Loucy (cell line): Measurements from ENCODE around the gene IGFBPL1.

Source experiments
- H2AFZ ChIP-seq: fragments of 200-600 bp; sonication (generic); 2 replicates; pipeline ENCODE4 v1.6.0; 2016; ENCODE audit warnings: antibody characterized with exemption, mild to moderate bottlenecking, low read length, moderate library complexity
- H3F3A ChIP-seq: fragments of 200-600 bp; 2 replicates; pipeline ENCODE4 v1.6.0; 2016; ENCODE audit warnings: antibody characterized with exemption, low read depth, mild to moderate bottlenecking
- H3K27me3 ChIP-seq: fragments of 200-600 bp; sonication (generic); 2 replicates; pipeline ENCODE4 v1.6.1; 2014; ENCODE audit warnings: low read length, mild to moderate bottlenecking; ENCODE audit not compliant: insufficient read depth, poor library complexity, severe bottlenecking
- H3K36me3 ChIP-seq: fragments of 200-600 bp; sonication (generic); 2 replicates; pipeline ENCODE4 v1.6.1; 2016; ENCODE audit warnings: low read length; ENCODE audit not compliant: insufficient read depth
- H3K4me1 ChIP-seq: fragments of 200-600 bp; sonication (generic); 2 replicates; pipeline ENCODE4 v1.5.1; 2014; ENCODE audit warnings: low read length, mild to moderate bottlenecking; ENCODE audit not compliant: insufficient read depth, poor library complexity, severe bottlenecking
- H3K4me2 ChIP-seq: fragments of 200-600 bp; sonication (generic); 2 replicates; pipeline ENCODE4 v1.6.0; 2014; ENCODE audit warnings: antibody characterized with exemption, low read length, low read depth, mild to moderate bottlenecking; ENCODE audit not compliant: poor library complexity, severe bottlenecking
- H3K4me3 ChIP-seq: fragments of 200-600 bp; sonication (generic); 2 replicates; pipeline ENCODE4 v1.5.1; 2014; ENCODE audit warnings: low read length, mild to moderate bottlenecking, mixed read lengths; ENCODE audit not compliant: poor library complexity, severe bottlenecking
- H3K79me2 ChIP-seq: fragments of 200-600 bp; sonication (generic); 2 replicates; pipeline ENCODE4 v1.6.1; 2014; ENCODE audit warnings: low read length; ENCODE audit not compliant: insufficient read depth
- H3K9ac ChIP-seq: fragments of 200-600 bp; sonication (generic); 2 replicates; pipeline ENCODE4 v1.6.0; 2014; ENCODE audit warnings: mild to moderate bottlenecking, low read depth, low read length, moderate library complexity; ENCODE audit not compliant: poor library complexity, severe bottlenecking
- H3K9me2 ChIP-seq: fragments of 200-600 bp; sonication (generic); replicated peaks from 2 replicates; pipeline ENCODE4 v1.6.1; 2016; ENCODE audit warnings: low read depth, low read length, mixed read lengths
- H3K9me3 ChIP-seq: fragments of 200-600 bp; sonication (generic); 2 replicates; pipeline ENCODE4 v1.6.1; 2014; ENCODE audit warnings: mild to moderate bottlenecking, antibody characterized with exemption, low read length, low read depth; ENCODE audit not compliant: insufficient read depth
- H4K20me1 ChIP-seq: fragments of 200-600 bp; sonication (generic); 2 replicates; pipeline ENCODE4 v1.6.0; 2014; ENCODE audit warnings: antibody characterized with exemption, low read length, mild to moderate bottlenecking; ENCODE audit not compliant: insufficient read depth, poor library complexity, severe bottlenecking
- EZH2phosphoT487 ChIP-seq: fragments of 200-600 bp; IDR thresholded peaks from 2 replicates; pipeline ENCODE4 v1.6.1; 2018; ENCODE audit warnings: antibody characterized with exemption, mild to moderate bottlenecking, moderate library complexity, borderline replicate concordance
- TF ChIP-seq, protein P1 (sequence below): fragments of 200-600 bp; sonication (generic); conservative IDR thresholded peaks from 2 replicates; pipeline ENCODE4 v1.5.1; 2014; ENCODE audit warnings: mild to moderate bottlenecking, antibody characterized with exemption, low read length

Gene IGFBPL1

DNA sequence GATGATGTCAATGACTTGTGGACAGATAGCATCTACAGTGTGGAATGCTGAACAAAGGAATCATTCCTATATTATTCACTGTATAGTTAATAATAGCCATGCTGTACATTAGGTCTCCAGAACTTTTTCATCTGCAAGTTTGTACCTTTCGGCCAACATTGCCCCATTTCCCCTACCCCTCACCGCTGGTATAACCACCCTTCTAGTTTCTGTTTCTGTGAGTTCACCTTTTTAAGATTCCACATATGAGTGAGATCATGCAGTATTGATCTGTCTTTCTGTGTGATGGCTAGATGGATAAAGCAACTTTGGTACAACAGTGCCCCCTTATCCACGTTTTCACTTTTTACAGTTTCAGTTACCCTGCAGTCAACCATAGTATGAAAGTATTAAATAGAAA, 50.6 kb downstream of the IGFBPL1 start:
- Histone ChIP-seq H3K27me3 (no peaks in the 10 kb centered on the region), H3K4me3 (no peak overlapping the region)

DNA sequence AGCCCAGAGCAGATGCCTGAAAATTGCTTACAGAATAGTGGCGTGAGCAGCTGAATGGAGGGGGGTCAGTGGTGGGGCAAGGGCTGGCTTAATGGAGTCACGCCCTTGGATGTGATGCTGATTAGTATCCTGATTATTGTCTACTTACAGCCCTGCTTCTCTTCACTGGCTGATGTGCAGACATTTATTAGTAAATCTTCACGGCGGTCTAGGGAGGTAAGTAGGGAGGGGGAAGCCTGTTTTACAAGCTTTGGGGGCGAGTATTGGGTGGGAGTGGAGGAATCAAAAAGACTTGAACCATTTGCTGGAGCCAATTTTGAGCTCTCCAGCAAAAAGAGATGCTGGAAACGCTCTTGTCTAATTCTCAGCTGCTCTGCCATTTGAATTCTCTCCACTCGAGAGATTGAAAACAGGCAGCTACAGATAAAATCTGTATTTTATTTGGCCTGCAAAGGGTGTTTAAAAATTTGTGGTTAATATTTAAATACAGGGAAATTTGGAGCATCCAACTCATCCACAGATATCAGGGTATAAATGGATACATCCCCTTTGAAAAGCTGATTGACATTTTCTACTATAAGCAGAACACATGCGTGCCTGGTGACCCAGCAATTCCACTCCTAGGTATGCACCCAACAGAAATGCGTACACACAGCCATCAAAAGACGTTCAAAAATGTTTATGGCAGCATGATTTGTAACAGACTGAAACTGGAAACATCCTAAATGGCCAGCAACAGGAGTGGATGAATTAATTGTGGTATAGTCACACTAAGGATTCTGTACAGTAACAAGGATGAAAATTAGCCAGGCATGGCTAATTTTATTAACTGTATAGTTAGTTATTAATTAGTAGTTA, 51.3 kb downstream of the IGFBPL1 start:
- Histone ChIP-seq H3K9me2 (no peaks in the 10 kb centered on the region), H3F3A (no peaks in the 10 kb centered on the region), H3K27me3 (no peaks in the 10 kb centered on the region), H3K79me2 (no peaks in the 10 kb centered on the region), H3K4me2 (no peak overlapping the region), H3K36me3 (no peaks in the 10 kb centered on the region), H3K9ac (no peak overlapping the region), H2AFZ (no peak overlapping the region), H3K9me3 (no peaks in the 10 kb centered on the region), H3K4me1 (no peaks in the 10 kb centered on the region), H4K20me1 (no peaks in the 10 kb centered on the region), H3K4me3 (no peak overlapping the region)
- no peak for TF ChIP-seq EZH2phosphoT487
- TF ChIP-seq, protein P1, sequence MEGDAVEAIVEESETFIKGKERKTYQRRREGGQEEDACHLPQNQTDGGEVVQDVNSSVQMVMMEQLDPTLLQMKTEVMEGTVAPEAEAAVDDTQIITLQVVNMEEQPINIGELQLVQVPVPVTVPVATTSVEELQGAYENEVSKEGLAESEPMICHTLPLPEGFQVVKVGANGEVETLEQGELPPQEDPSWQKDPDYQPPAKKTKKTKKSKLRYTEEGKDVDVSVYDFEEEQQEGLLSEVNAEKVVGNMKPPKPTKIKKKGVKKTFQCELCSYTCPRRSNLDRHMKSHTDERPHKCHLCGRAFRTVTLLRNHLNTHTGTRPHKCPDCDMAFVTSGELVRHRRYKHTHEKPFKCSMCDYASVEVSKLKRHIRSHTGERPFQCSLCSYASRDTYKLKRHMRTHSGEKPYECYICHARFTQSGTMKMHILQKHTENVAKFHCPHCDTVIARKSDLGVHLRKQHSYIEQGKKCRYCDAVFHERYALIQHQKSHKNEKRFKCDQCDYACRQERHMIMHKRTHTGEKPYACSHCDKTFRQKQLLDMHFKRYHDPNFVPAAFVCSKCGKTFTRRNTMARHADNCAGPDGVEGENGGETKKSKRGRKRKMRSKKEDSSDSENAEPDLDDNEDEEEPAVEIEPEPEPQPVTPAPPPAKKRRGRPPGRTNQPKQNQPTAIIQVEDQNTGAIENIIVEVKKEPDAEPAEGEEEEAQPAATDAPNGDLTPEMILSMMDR: no peak

More for the DNA sequence above, 50.6 kb downstream of the IGFBPL1 start:
- Histone ChIP-seq H3K9ac (no peak overlapping the region), H3F3A (no peaks in the 10 kb centered on the region), H3K4me2 (no peak overlapping the region), H2AFZ (no peak overlapping the region), H3K9me3 (no peaks in the 10 kb centered on the region), H3K36me3 (no peaks in the 10 kb centered on the region), H3K79me2 (no peaks in the 10 kb centered on the region), H3K4me1 (no peaks in the 10 kb centered on the region), H4K20me1 (no peaks in the 10 kb centered on the region), H3K9me2 (no peaks in the 10 kb centered on the region)
- no peak for TF ChIP-seq EZH2phosphoT487
- TF ChIP-seq, protein P1: no peak

GRCh38 chr9:38371495-38371894, 52.8 kb downstream of the IGFBPL1 start:
- Histone ChIP-seq H3K9me3 (no peaks in the 10 kb centered on the region), H3F3A (no peaks in the 10 kb centered on the region)

More at GRCh38 chr9:38371495-38371894, 52.8 kb downstream of the IGFBPL1 start:
- Histone ChIP-seq H3K9me2 (no peaks in the 10 kb centered on the region), H3K79me2 (no peaks in the 10 kb centered on the region), H4K20me1 (no peaks in the 10 kb centered on the region), H3K4me2 (no peak overlapping the region), H3K9ac (no peak overlapping the region), H3K27me3 (no peaks in the 10 kb centered on the region), H3K36me3 (no peaks in the 10 kb centered on the region), H2AFZ (no peak overlapping the region), H3K4me1 (no peaks in the 10 kb centered on the region), H3K4me3 (no peak overlapping the region)
- TF ChIP-seq, protein P1: peak; percentile 62
- TF ChIP-seq EZH2phosphoT487: no peak
